ENCODE data around the gene PI4KB. TPM values are rescaled to one million over a fixed set of nuclear protein-coding genes. Genes with fewer than 3 reads are reported as not detected.
A peak's percentile ranks its signal among the peaks of the same experiment; 100 is the strongest.

The PI4KB gene
- total RNA-seq, 3 donors from 2014 or later, result 57.9 to 77.2 (median 58.9) TPM

- no peaks in the 10 kb centered on the region for H3K36me3 ChIP-seq (ENCODE audit: low read depth)
- TF ChIP-seq CTCF (IDR thresholded peaks at IDR 0.05), result no peak
- H3K9me3 ChIP-seq, result no peaks in the 10 kb centered on the region
- peaks cover 17% of the 10 kb centered on the region for H3K4me1 ChIP-seq (ENCODE audit: low read depth)
- intact Hi-C loops (cut with DNase I, micrococcal nuclease), result no loop called here
- H3K4me3 ChIP-seq, result peak overlapping the region; percentile 74
- ATAC-seq (peak; percentile 21), DNase-seq (peak in 2 of 3 donors; percentile 59 to 61)
These were observed 873 bp upstream of the PI4KB start for GRCh38 chr1:151327903-151328674.

GRCh38 chr1:151326619-151327222, 495 bp downstream of the PI4KB start:
- no peak for TF ChIP-seq CTCF (IDR thresholded peaks at IDR 0.05)
- Histone ChIP-seq H3K36me3 (ENCODE audit: low read depth) (no peaks in the 10 kb centered on the region), H3K4me3 (peak overlapping the region; percentile 74), H3K9me3 (no peaks in the 10 kb centered on the region), H3K4me1 (ENCODE audit: low read depth) (peaks cover 17% of the 10 kb centered on the region)
- ATAC-seq, result peak; percentile 67
- DNase-seq, result peak in 2 of 3 donors; percentile 60 to 67
- intact Hi-C loops (cut with DNase I, micrococcal nuclease), result no loop called here

- no peaks in the 10 kb centered on the region for H3K36me3 ChIP-seq (ENCODE audit: low read depth)
These were observed 1.4 kb downstream of the PI4KB start for GRCh38 chr1:151325646-151326429.

GRCh38 chr1:151325231-151325630, 2.0 kb downstream of the PI4KB start:
- ATAC-seq, result no peak
- TF ChIP-seq CTCF (IDR thresholded peaks at IDR 0.05), result no peak
- intact Hi-C loops (cut with DNase I, micrococcal nuclease), result no loop called here
- peaks cover 17% of the 10 kb centered on the region for H3K4me1 ChIP-seq (ENCODE audit: low read depth)
- H3K9me3 ChIP-seq, result no peaks in the 10 kb centered on the region
- no peak overlapping the region for H3K4me3 ChIP-seq
- DNase-seq, result no peak
- no peaks in the 10 kb centered on the region for H3K36me3 ChIP-seq (ENCODE audit: low read depth)

More at GRCh38 chr1:151325646-151326429, 1.4 kb downstream of the PI4KB start:
- intact Hi-C loops (cut with DNase I, micrococcal nuclease), result no loop called here
- no peak overlapping the region for H3K4me3 ChIP-seq
- TF ChIP-seq CTCF (IDR thresholded peaks at IDR 0.05), result no peak
- peaks cover 17% of the 10 kb centered on the region for H3K4me1 ChIP-seq (ENCODE audit: low read depth)
- DNase-seq, result no peak
- H3K9me3 ChIP-seq, result no peaks in the 10 kb centered on the region
- ATAC-seq, result no peak

GRCh38 chr1:151324390-151324930, 2.8 kb downstream of the PI4KB start:
- H3K36me3 ChIP-seq (ENCODE audit: low read depth), result no peaks in the 10 kb centered on the region
- ATAC-seq, result no peak
- intact Hi-C loops (cut with DNase I, micrococcal nuclease), result no loop called here
- no peak overlapping the region for H3K4me3 ChIP-seq
- peaks cover 17% of the 10 kb centered on the region for H3K4me1 ChIP-seq (ENCODE audit: low read depth)
- DNase-seq, result no peak
- TF ChIP-seq CTCF (IDR thresholded peaks at IDR 0.05), result no peak
- no peaks in the 10 kb centered on the region for H3K9me3 ChIP-seq

Measured in mucosa of descending colon (tissue), 3 donors.